HG03558 (cell line): ENCODE results near the gene TNS3.

Experiments used
- ATAC-seq: cut with Tn5 transposase; IDR thresholded peaks from one replicate; pipeline ENCODE4 v1.9.1; 2021; ENCODE audit warnings: moderate number of reproducible peaks; ENCODE audit not compliant: unreplicated experiment; ENCODE audit errors: extremely low read depth

The TNS3 gene

GRCh38 chr7:47361746-47362215, 220.1 kb downstream of the TNS3 start:
- ATAC-seq: no peak

- no peak for ATAC-seq
Observed at GRCh38 chr7:47361236-47361635, 220.7 kb downstream of the TNS3 start.

GRCh38 chr7:47360301-47360900, 221.5 kb downstream of the TNS3 start:
- ATAC-seq: no peak

- no peak for ATAC-seq
Observed at GRCh38 chr7:47358944-47359588, 222.8 kb downstream of the TNS3 start.

- ATAC-seq: no peak
Observed at GRCh38 chr7:47358357-47358756, 223.6 kb downstream of the TNS3 start.

GRCh38 chr7:47357863-47358262, 224.0 kb downstream of the TNS3 start:
- no peak for ATAC-seq

- ATAC-seq: no peak
Observed at GRCh38 chr7:47357361-47357760, 224.6 kb downstream of the TNS3 start.

GRCh38 chr7:47356261-47356660, 225.7 kb downstream of the TNS3 start:
- ATAC-seq: no peak

GRCh38 chr7:47355684-47356083, 226.2 kb downstream of the TNS3 start:
- ATAC-seq: no peak

- ATAC-seq: no peak
Observed at GRCh38 chr7:47354831-47355541, 226.9 kb downstream of the TNS3 start.

GRCh38 chr7:47354071-47354470, 227.8 kb downstream of the TNS3 start:
- ATAC-seq: no peak

GRCh38 chr7:47352394-47352968, 229.4 kb downstream of the TNS3 start:
- ATAC-seq: no peak

GRCh38 chr7:47351233-47352154, 230.4 kb downstream of the TNS3 start:
- ATAC-seq: no peak

GRCh38 chr7:47350425-47350824, 231.5 kb downstream of the TNS3 start:
- ATAC-seq: no peak

GRCh38 chr7:47349401-47349800, 232.5 kb downstream of the TNS3 start:
- ATAC-seq: no peak

- no peak for ATAC-seq
Observed at GRCh38 chr7:47347816-47348385, 234.0 kb downstream of the TNS3 start.

GRCh38 chr7:47347346-47347745, 234.6 kb downstream of the TNS3 start:
- no peak for ATAC-seq

GRCh38 chr7:47346377-47346914, 235.5 kb downstream of the TNS3 start:
- ATAC-seq: no peak

GRCh38 chr7:47345857-47346298, 236.0 kb downstream of the TNS3 start:
- ATAC-seq: no peak
